GM19099 (cell line): ENCODE measurements around the gene TMEM174.

ENCODE experiments used
- POLR2A ChIP-seq: IDR thresholded peaks from 3 replicates; pipeline ENCODE4 v1.6.1; 2011; ENCODE audit warnings: low read depth; ENCODE audit not compliant: insufficient read length; ENCODE audit errors: extremely low read depth

Gene TMEM174

DNA sequence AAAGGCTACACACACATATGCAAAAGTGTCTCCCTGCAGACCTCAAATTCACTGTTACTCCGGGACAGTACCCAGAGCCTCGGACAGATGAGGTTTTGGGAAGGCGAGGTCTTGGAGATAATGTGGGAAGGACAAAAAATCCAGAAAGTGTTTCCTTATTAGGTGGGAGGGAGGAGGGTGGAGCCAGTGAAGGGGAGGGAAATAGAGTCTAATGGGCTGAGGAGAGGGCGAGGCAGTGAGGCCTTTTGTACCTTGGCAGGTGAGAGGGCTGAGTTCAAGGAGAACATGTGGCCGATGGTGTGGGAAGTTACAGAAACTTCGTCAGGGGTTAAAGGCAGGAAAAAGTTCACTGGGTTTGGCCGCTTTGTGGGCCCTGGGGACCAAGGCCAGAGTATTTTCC, 22.1 kb upstream of the TMEM174 start:
- no peak for TF ChIP-seq POLR2A

DNA sequence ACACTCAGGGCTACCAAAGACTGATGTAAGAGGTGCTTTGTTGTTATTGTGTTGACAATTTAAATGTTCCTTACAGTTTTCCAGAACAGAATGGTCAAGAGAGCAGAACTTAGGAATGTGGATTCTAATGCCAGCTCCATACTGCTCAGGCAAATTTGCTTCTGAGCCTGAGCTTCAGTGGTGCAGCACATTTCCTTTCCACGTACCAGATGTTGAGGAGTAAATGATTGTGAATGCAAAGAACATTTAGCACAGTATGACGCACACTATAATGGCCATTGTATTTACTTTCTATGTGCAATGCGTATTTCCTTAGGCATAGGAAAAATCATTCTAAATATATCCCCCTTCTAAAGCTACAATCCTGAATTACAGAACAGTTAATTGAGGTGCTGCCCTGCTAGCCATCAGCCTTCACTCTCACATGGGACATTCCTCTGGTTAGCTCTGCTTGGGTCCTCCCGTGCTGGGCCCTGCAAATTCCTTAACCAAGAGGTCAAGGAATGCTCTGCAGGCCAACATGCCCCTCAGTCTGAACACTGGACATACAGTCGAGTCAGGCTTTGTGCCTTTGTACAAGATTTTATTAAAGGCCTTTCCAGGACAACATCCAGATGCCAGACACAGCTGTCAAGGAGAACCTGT, 21.1 kb upstream of the TMEM174 start:
- TF ChIP-seq POLR2A: no peak

DNA sequence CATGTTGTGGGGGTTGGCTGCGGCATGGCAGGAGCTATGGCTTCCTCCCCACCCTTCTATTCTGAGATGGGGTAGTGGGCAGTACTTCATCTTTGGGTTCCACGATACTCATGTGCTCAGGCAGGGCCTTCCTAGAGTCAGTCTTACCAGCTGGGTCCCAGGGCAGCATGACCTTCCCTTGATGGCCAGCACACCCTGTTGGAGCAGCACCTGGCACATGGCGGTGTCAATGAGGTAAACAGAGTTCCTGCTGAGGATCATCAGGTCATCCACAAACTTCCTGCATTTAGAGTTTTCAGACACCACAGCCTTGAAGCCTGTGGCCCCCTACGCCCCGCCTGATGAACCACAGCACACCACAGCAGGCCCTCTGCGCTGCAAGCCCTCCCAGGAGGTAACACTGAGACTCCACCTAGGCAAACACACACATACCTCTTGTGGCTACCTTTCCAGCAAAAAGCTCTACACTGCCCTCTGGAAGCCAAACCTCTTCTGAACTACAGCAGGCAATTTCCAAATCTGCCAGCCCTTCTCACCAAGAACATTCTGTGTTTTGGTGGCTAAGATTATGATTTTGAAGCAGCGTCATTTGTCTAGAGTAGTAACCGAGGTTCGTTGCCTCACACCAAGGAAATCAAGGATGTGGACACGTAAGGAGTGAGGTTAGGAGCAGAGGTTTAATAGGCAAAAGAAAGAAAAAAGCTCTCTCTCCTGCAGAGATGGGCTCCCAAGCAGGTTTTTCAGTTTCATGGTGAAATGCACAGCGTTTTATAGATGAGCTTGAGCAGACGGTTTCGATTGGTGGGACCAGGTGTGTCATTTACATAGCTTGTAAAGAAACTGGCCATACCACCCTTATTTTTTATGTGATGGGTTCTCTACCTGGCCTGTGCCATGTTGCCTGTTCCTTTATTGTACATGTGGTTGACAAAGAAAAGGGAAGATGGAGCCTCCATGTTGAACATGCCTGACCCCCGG, 20.3 kb upstream of the TMEM174 start:
- no peak for TF ChIP-seq POLR2A

DNA sequence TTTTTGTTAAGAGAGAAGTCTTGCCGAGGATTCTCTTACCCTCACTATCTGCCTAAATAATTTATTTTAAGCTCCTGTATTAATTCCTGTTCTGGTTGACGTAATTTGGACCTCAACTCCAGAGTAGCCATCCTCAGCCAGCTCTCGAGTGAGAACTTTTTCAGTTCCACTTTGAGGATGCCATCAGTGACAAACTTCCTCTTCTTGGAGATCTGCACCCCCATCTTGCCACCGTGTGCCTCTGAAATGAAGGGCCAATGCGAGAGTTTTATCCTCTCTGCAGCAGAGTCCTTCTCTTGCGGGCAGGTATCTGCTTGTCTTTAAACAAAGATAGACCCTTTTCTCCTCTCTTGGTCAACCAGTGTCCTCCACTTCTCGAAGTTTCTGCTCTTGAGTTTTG, 19.5 kb upstream of the TMEM174 start:
- no peak for TF ChIP-seq POLR2A

DNA sequence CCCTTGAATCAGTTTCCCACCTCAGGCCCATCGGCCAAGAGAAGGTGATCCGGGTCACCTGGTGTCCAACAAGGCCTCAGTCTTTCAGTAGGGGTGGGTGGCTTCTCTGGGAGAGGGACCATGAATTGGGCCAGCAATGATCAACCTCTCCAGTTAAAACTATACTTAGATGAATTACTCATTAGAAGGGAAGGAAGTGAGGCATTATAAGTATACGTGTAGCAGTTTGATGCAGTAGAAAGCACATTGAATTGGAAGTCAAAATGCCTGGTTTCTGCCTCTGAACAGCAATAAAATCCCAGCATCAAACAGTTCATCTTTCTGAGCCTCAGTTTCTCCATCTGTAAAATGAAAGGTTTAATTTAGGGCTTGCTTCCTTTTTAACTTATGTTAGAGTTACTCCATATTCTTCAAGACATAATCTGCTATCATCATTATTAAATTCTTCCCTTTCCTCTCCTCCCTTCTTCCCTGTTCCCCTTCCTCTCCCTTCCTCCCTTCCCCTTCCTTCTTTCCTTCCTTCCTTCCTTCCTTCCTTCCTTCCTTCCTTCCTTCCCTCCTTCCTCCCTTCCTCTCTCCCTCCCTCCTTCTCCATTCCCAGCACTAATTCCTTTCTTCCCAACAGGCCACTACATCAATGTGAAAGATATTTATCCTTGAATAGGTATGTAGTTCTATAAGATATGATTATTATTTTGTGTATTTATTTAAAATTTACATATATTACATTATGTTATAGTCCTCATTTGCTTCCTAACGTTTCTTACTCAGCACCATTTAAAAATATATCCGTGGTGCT, 18.6 kb upstream of the TMEM174 start:
- TF ChIP-seq POLR2A: no peak

DNA sequence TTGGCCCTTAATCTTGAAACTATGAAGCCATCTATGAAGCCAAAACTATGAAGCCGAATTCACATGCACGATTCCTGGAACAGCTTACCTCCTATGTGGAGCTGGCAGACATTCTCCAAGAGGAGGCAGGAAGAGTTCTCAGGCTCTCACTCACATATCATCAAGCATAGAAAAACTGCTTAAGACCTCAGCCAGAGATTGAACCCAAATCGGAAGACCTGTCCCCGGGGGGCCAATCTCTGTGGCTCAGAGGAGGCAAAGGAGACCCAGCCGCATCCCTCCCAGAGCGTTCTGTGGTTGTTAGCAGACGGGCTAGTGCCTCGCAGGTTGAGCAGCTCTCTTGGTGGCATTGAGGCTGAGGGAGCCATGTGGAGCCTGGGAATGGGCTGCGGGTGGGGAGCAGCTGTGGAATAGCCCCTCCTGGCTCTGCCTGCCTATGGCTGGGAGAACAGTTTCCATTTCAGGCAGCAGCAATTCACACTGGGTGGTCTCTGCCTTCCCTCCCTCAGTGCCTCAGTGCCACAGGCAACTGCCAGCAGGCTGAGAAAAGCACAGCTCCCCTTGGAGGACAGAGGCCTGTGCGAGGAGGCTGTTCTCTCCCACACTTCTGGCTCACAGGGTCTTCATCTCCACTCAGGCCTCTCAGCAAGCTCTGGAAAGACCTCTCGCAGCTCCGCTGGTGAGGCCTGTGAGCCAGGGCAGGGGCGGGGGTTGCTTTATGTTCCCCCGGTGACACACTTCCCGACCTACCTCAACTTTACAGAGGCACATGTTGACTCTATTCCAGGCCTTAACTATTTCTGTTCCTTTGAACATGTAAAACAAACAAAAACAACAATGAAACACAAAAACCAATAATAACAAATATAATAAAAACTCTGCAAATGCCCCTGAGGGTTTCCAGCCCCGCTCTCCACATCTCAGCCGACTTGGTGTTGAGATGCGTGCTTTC, 17.4 kb upstream of the TMEM174 start:
- no peak for TF ChIP-seq POLR2A

DNA sequence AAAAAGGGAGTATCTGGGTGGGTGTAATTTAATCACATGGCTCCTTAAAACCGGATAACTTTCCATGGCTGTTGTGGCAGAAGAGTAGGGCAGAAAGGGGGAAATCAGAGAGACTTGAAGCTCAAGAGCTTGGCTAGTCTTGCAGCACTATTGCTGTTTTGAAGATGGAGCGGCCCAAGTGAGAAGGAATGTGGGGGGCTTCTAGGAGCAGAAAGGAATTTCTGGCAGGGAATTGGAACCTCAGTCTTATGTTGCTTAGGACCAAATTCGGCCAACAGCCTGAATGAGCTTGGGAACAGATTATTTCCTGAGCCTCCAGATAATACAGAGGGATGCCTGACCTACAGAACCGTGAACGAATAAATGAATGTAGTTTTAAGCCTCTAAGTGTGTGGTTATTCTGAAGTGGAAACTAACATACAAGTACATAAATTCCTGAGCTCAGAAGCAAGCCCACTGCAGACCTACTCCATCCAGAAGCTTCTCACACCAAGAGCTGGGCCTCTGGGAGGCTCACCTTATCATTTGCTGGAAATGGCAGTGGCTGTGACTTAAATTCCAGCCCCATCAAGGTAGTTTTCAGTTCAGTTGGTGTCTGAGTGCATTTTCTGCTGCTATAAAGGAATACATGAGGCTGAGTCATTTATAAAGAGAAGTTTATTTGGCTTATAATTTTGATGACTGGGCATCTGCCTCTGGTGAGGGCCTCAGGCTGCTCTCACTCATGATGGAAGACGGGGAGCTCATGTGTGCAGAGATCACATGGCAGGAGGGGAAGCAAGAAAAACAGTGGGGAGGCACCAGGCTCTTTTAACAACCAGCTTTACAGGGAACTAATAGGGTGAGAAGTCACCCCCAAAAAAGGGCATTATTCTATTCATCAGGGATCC, 15.3 kb upstream of the TMEM174 start:
- TF ChIP-seq POLR2A: no peak

DNA sequence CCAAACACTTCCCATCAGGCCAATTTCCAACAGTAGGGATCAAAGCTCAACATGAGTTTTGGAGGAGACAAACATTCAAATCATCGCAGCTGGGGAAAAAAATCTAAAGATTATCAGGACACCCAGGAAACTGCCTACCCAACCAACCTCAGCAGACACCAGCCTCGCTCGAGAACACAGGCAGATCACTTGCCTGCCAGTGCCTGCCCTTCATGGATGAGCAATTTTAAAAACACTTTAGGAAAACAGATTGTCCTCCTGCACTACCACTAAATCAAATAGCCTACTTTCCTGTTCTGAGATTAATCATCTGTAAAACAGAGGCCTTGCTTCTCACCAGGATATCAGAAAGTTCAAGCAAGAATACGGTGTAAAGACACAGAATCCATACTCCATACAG, 14.7 kb upstream of the TMEM174 start:
- no peak for TF ChIP-seq POLR2A

DNA sequence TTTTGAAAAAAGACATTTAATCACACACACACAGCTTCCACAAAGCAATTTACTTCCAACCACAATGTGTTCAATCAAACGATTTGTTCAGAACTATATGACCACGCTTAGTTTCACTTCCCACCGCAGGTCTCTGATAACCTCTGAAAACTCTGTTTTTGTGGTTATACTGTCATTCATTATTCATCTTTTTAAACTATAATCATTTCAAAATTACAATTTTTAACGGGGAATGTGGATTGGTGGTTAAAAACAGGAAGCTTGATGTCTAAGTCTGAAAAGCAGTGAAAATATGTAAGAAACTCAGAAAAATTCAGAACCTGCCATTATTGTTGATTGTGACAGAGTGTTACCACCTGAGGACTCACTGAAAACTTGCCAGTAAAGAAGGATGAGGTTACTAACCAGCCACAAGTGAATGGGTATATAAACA, 12.7 kb upstream of the TMEM174 start:
- TF ChIP-seq POLR2A: no peak

DNA sequence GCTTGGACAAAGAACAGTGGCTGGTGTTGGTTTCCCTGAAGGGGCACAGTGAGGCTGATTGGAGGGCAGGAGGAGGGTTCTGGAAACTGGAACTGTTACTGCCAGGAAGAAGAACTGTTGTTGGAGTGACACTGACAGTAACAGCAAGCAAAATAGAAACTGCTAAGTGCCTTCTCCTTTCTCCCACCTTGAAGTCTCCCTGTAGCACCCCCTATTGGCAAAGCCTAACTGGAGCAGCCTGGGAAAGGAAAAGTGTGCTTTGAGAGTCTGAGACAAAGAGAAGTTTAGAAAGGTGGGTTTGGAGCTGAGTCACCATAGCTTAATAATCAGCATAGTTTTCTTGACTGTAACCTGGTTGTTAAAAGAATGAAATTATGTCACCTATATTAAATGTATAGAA, 2.5 kb upstream of the TMEM174 start:
- no peak for TF ChIP-seq POLR2A

DNA sequence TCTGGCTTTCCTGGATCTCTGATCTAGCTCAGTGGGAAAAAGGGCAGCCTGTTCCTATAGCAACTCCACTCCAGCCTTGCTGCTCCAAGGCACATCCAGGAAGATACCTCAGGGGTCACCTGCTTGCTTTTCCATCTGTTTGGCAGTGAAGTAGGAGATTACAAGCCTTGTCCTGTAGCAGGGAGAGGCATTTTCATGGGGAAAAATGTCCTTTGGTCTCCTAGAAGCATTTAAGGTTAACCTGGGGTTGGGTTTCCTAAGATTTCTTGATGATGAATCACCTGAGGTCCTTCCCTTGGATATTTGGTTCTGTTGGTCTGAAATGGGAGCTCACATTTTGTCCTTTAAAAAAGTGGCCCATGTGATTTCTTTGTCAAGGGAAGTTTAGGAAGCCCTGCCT, 1.5 kb upstream of the TMEM174 start:
- no peak for TF ChIP-seq POLR2A

DNA sequence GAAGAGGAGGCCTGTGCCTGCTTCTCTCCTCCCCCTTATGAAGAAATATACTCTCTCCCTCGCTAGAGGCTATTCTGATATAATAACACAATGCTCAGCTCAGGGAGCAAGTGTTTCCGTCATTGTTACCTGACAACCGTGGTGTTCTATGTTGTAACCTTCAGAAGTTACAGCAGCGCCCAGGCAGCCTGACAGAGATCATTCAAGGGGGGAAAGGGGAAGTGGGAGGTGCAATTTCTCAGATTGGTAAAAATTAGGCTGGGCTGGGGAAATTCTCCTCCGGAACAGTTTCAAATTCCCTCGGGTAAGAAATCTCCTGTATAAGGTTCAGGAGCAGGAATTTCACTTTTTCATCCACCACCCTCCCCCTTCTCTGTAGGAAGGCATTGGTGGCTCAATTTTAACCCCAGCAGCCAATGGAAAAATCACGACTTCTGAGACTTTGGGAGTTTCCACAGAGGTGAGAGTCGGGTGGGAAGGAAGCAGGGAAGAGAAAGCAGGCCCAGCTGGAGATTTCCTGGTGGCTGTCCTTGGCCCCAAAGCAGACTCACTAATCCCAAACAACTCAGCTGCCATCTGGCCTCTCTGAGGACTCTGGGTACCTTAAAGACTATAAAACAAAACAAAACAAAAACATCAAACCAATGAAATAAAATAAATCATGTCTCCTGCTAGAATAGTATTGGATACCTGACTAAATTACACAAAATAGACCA, 1.3 kb downstream of the TMEM174 start:
- no peak for TF ChIP-seq POLR2A

DNA sequence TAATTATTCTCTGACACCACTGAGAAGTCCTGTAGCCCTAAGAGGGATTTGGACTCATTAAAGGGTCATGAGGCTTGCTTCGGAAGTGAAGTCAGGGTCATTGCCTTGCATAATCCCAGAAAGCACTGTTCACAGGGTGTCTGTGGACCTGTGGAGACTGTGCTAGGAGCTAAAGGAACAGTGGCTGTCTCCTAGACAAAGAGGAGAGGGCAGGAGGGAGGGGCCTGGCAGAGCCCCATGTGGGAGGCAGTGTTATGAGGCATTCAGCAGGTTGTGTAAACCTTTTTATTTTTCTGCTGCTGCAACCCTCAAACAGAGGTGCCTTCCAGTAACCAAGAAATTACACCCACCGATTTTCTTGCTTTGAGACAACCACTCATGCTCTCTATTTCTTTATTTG, 3.3 kb downstream of the TMEM174 start:
- no peak for TF ChIP-seq POLR2A
